OCI-LY7 (cell line): ENCODE measurements around the gene ASMTL. TPM values are rescaled to one million over a fixed set of nuclear protein-coding genes. Genes with fewer than 3 reads are reported as not detected.
A peak's percentile ranks its signal among the peaks of the same experiment; 100 is the strongest.
"Not testable (repeated sequence)": the region's sequence is repeated elsewhere in the genome, so short reads cannot be mapped to it uniquely, and the experiment has no call there.

Experiments used
- BruUV-seq: library from RNA; stranded (reverse); fragments of 400-500 nt; replicated peaks from 2 replicates; lab custom pipeline; 2021; lab: Mats Ljungman, UMichigan
- CTCF ChIA-PET: fragments of 300-600 bp; sonication (Branson Sonifier 250); formaldehyde crosslinking; loops from one replicate; lab custom pipeline; 2022; ENCODE audit warnings: antibody characterized with exemption; ENCODE audit not compliant: unreplicated experiment; lab: Charles Lee
- POLR2A ChIA-PET: fragments of 300-600 bp; sonication (Branson Sonifier 250); formaldehyde crosslinking; loops from one replicate; lab custom pipeline; 2022; ENCODE audit warnings: antibody characterized with exemption; lab: Charles Lee
- DNase-seq: peaks from one replicate; pipeline ENCODE4 v3.0.0-alpha.2; 2015; ENCODE audit warnings: low spot score
- H2AFZ ChIP-seq: fragments of 200-600 bp; sonication (generic), shearing (Covaris generic); 2 replicates; pipeline ENCODE4 v1.6.1; 2014; ENCODE audit warnings: mild to moderate bottlenecking, antibody characterized with exemption, low read length, moderate library complexity
- H3K27ac ChIP-seq: fragments of 200-600 bp; sonication (generic); 2 replicates; pipeline ENCODE4 v1.5.1; 2014; ENCODE audit warnings: mixed run types, low read depth, mild to moderate bottlenecking, moderate library complexity, low read length, inconsistent platforms; ENCODE audit not compliant: poor library complexity, severe bottlenecking
- H3K36me3 ChIP-seq: fragments of 200-600 bp; sonication (generic); 2 replicates; pipeline ENCODE4 v1.6.1; 2014; ENCODE audit warnings: mild to moderate bottlenecking, antibody characterized with exemption, low read length, moderate library complexity, mixed read lengths; ENCODE audit not compliant: insufficient read depth
- H3K4me1 ChIP-seq: fragments of 200-600 bp; sonication (generic); 2 replicates; pipeline ENCODE4 v1.5.1; 2014; ENCODE audit warnings: mild to moderate bottlenecking, low read length; ENCODE audit not compliant: insufficient read depth, poor library complexity, severe bottlenecking
- H3K4me2 ChIP-seq: fragments of 200-600 bp; sonication (generic); 2 replicates; pipeline ENCODE4 v1.6.1; 2014; ENCODE audit warnings: mild to moderate bottlenecking, low read length
- H3K4me3 ChIP-seq: fragments of 200-600 bp; sonication (generic); 2 replicates; pipeline ENCODE4 v1.5.1; 2014; ENCODE audit warnings: mild to moderate bottlenecking, low read depth, low read length; ENCODE audit not compliant: poor library complexity, severe bottlenecking
- H3K79me2 ChIP-seq: fragments of 200-600 bp; sonication (generic); 2 replicates; pipeline ENCODE4 v1.6.1; 2016; ENCODE audit warnings: low read depth, mild to moderate bottlenecking, low read length, moderate library complexity, mixed read lengths; ENCODE audit not compliant: insufficient read depth
- H3K9me2 ChIP-seq: fragments of 200-600 bp; sonication (generic); 2 replicates; pipeline ENCODE4 v1.6.1; 2016; ENCODE audit warnings: mild to moderate bottlenecking, low read length, mixed read lengths; ENCODE audit not compliant: insufficient read depth
- H3K9me3 ChIP-seq: fragments of 200-600 bp; sonication (generic); 2 replicates; pipeline ENCODE4 v1.6.1; 2014; ENCODE audit warnings: mild to moderate bottlenecking, mixed run types, low read length, mixed read lengths
- H4K20me1 ChIP-seq: fragments of 200-600 bp; sonication (generic); 2 replicates; pipeline ENCODE4 v1.6.1; 2014; ENCODE audit warnings: mild to moderate bottlenecking, antibody characterized with exemption, low read length, moderate library complexity, mixed read lengths; ENCODE audit not compliant: insufficient read depth
- EZH2phosphoT487 ChIP-seq: fragments of 200-600 bp; sonication (generic); IDR thresholded peaks from 2 replicates; pipeline ENCODE4 v1.6.1; 2018; ENCODE audit warnings: low read depth, borderline replicate concordance, mild to moderate bottlenecking, mixed run types, antibody characterized with exemption, low read length, moderate library complexity, mixed read lengths
- intact Hi-C: fragments of 100-400 bp; cut with micrococcal nuclease; formaldehyde crosslinking; loops from one replicate; pipeline ENCODE4 v1.10.0; 2022; ENCODE audit not compliant: unreplicated experiment
- total RNA-seq, 2 experiments: library from RNA; depleted of rRNA in 1 of 2; stranded (reverse); fragments of >200 nt in 1 of 2; shearing (Covaris generic) in 1 of 2; gene quantifications; 2 replicates each; pipeline ENCODE4 v1.2.3, GENCODE V29; 2014 to 2022
- TF ChIP-seq, protein P1 (sequence below): fragments of 200-600 bp; sonication (generic); conservative IDR thresholded peaks from 2 replicates; pipeline ENCODE4 v1.5.1; 2014; ENCODE audit warnings: mild to moderate bottlenecking, antibody characterized with exemption, low read length, moderate library complexity, mixed read lengths

Gene ASMTL
- total RNA-seq, 2 experiments from 2014 or later: 17.2 to 37.0 TPM

DNA sequence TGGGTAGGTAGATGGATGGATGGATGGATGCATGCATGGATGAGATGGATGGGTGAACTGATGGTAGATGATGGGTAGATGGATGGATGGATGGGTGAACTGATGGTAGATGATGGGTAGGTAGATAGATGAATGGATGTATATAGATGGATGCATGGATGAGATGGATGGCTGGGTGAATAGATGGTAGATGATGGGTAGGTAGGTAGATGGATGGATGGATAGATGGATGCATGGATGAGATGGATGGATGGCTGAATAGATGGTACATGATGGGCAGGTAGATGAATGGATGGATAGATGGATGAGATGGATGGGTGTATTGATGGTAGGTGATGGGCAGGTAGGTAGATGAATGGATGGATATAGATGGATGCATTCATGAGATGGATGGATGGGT, 45.7 kb downstream of the ASMTL start:
- Histone ChIP-seq H4K20me1 (no peaks in the 10 kb centered on the region), H3K9me2 (no peaks in the 10 kb centered on the region), H3K4me2 (no peak overlapping the region), H3K4me1 (no peaks in the 10 kb centered on the region), H3K9me3 (no peaks in the 10 kb centered on the region), H3K79me2 (no peaks in the 10 kb centered on the region), H2AFZ (no peak overlapping the region), H3K36me3 (peaks cover 72% of the 10 kb centered on the region), H3K27ac (no peak overlapping the region), H3K4me3 (no peak overlapping the region)
- intact Hi-C loops: no loop called here
- TF ChIP-seq, protein P1, sequence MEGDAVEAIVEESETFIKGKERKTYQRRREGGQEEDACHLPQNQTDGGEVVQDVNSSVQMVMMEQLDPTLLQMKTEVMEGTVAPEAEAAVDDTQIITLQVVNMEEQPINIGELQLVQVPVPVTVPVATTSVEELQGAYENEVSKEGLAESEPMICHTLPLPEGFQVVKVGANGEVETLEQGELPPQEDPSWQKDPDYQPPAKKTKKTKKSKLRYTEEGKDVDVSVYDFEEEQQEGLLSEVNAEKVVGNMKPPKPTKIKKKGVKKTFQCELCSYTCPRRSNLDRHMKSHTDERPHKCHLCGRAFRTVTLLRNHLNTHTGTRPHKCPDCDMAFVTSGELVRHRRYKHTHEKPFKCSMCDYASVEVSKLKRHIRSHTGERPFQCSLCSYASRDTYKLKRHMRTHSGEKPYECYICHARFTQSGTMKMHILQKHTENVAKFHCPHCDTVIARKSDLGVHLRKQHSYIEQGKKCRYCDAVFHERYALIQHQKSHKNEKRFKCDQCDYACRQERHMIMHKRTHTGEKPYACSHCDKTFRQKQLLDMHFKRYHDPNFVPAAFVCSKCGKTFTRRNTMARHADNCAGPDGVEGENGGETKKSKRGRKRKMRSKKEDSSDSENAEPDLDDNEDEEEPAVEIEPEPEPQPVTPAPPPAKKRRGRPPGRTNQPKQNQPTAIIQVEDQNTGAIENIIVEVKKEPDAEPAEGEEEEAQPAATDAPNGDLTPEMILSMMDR: no peak
- no peak for TF ChIP-seq EZH2phosphoT487
- BruUV-seq: no TSS peak
- POLR2A ChIA-PET: no interaction called here
- DNase-seq: no peak
- CTCF ChIA-PET: no interaction called here

GRCh38 chrX:1405769-1406168, 46.9 kb downstream of the ASMTL start:
- H3K4me2 ChIP-seq, CTCF ChIA-PET, H4K20me1 ChIP-seq, intact Hi-C loops, H3K4me3 ChIP-seq, H2AFZ ChIP-seq, DNase-seq, H3K9me2 ChIP-seq, POLR2A ChIA-PET, H3K27ac ChIP-seq, H3K79me2 ChIP-seq, H3K4me1 ChIP-seq, H3K9me3 ChIP-seq: not testable (repeated sequence)
- BruUV-seq: TSS peak; percentile 45
- peaks cover 73% of the 10 kb centered on the region for H3K36me3 ChIP-seq

DNA sequence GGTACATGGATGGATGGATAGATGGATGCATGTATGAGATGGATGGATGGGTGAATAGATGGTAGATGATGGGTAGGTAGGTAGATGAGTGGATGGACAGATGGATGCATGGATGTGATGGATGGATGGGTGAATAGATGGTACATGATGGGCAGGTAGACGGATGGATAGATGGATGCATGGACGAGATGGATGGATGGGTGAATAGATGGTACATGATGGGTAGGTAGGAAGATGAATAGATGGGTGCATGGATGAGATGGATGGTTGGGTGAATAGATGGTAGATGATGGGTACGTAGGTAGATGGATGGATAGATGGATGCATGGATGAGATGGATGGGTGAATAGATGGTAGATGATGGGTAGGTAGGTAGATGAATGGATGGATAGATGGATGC, 48.8 kb downstream of the ASMTL start:
- H3K4me2 ChIP-seq, CTCF ChIA-PET, H3K79me2 ChIP-seq, H4K20me1 ChIP-seq, BruUV-seq, POLR2A ChIA-PET, H2AFZ ChIP-seq, H3K4me3 ChIP-seq, H3K27ac ChIP-seq, H3K9me2 ChIP-seq, intact Hi-C loops, H3K4me1 ChIP-seq, DNase-seq, H3K9me3 ChIP-seq: not testable (repeated sequence)
- H3K36me3 ChIP-seq: peaks cover 88% of the 10 kb centered on the region

- H3K79me2 ChIP-seq: no peaks in the 10 kb centered on the region
- no peak overlapping the region for H3K4me2 ChIP-seq
- POLR2A ChIA-PET: no interaction called here
- H3K36me3 ChIP-seq: peaks cover 94% of the 10 kb centered on the region
- no peak for TF ChIP-seq EZH2phosphoT487
- TF ChIP-seq, protein P1: no peak
- no peak overlapping the region for H3K27ac ChIP-seq
- no peak overlapping the region for H3K4me3 ChIP-seq
- intact Hi-C loops: no loop called here
- H3K4me1 ChIP-seq: no peaks in the 10 kb centered on the region
- H2AFZ ChIP-seq: no peak overlapping the region
- BruUV-seq: no TSS peak
- CTCF ChIA-PET: no interaction called here
- DNase-seq: no peak
- H4K20me1 ChIP-seq: no peaks in the 10 kb centered on the region
- no peaks in the 10 kb centered on the region for H3K9me3 ChIP-seq
- no peaks in the 10 kb centered on the region for H3K9me2 ChIP-seq
Observed at GRCh38 chrX:1403228-1403627, 49.5 kb downstream of the ASMTL start.
